Prostate gland (tissue), 2 donors: ENCODE data around the gene C1QTNF1. TPM values are rescaled to one million over a fixed set of nuclear protein-coding genes. Genes with fewer than 3 reads are reported as not detected.

Source experiments
- DNase-seq: peaks from one replicate; pipeline ENCODE4 v3.0.0-alpha.2; 2019; ENCODE audit warnings: low spot score
- H3K27ac ChIP-seq, 2 donors: fragments of 200-600 bp; sonication (generic); 2 replicates each; pipeline ENCODE4 v1.5.1; 2017 to 2019
- H3K27me3 ChIP-seq: fragments of 200-600 bp; sonication (generic); replicated peaks from 2 replicates; pipeline ENCODE4 v1.5.1; 2019; ENCODE audit not compliant: insufficient read depth
- H3K36me3 ChIP-seq, 2 donors: fragments of 200-600 bp; sonication (generic); 1 replicate in 1 of 2; 2 replicates in 1 of 2; pipeline versions ENCODE4 v1.5.1 to v1.8.1; 2017 to 2019
- H3K4me1 ChIP-seq: fragments of 200-600 bp; sonication (generic); replicated peaks from 2 replicates; pipeline ENCODE4 v1.5.1; 2019
- H3K4me3 ChIP-seq, 2 donors: fragments of 200-600 bp; sonication (generic); 2 replicates each; pipeline ENCODE4 v1.5.1; 2017 to 2019
- H3K9me3 ChIP-seq: fragments of 200-600 bp; sonication (generic); 2 replicates; pipeline ENCODE4 v1.5.1; 2017
- CTCF ChIP-seq, 4 experiments: fragments of 200-600 bp in 2 of 4; fragments of 450-650 bp in 2 of 4; sonication (generic) in 2 of 4; IDR thresholded peaks; 1 replicate in 3 of 4; 2 replicates in 1 of 4; pipeline ENCODE4 v1.5.1; 2016 to 2019; ENCODE audit warnings: antibody characterized with exemption in 4 of 4, mild to moderate bottlenecking in 2 of 4, moderate library complexity in 2 of 4
- POLR2A ChIP-seq: fragments of 450-650 bp; IDR thresholded peaks from one replicate; pipeline ENCODE4 v1.6.1; 2016; ENCODE audit warnings: antibody characterized with exemption, mild to moderate bottlenecking
- POLR2AphosphoS5 ChIP-seq: sonication (generic); formaldehyde crosslinking; IDR thresholded peaks from one replicate; pipeline ENCODE4 v1.6.1; 2017; ENCODE audit warnings: antibody characterized with exemption
- WGBS: methylation state at CpG from one replicate; pipeline ENCODE4 v1.1.5; 2018; 5-methylcytosine and 5-hydroxymethylcytosine counted together
- intact Hi-C: fragments of 100-400 bp; cut with DNase I; formaldehyde crosslinking; loops from one replicate; pipeline ENCODE4 v1.14.2; 2022
- total RNA-seq, 2 donors: library from RNA; depleted of rRNA; stranded (reverse); fragments of >200 nt; gene quantifications; one replicate each; pipeline ENCODE4 v1.1.0, GENCODE V29; 2016

C1QTNF1 gene
- total RNA-seq, 2 donors from 2014 or later, result 16.3 to 57.9 TPM

GRCh38 chr17:79047291-79047920 is 23.4 kb downstream of the C1QTNF1 start:
- no peaks in the 10 kb centered on the region for H3K4me1 ChIP-seq
- no peak for DNase-seq
- H3K9me3 ChIP-seq, result no peaks in the 10 kb centered on the region
- H3K27ac ChIP-seq, result no peak overlapping the region
- TF ChIP-seq POLR2A, result no peak
- no peak for TF ChIP-seq POLR2AphosphoS5
- TF ChIP-seq CTCF (IDR thresholded peaks at IDR 0.05), result no peak
- intact Hi-C loops, result loop anchor here (5.0 kb wide), 1 partner anchor 345 kb away; no protein-coding TSS in a partner anchor
- H3K27me3 ChIP-seq, result no peaks in the 10 kb centered on the region
- H3K36me3 ChIP-seq, result no peaks in the 10 kb centered on the region
- no peak overlapping the region for H3K4me3 ChIP-seq
- 78% methylated on average over 30 of the region's 30 CpGs for WGBS

GRCh38 chr17:79047923-79048825 is 24.2 kb downstream of the C1QTNF1 start:
- no peaks in the 10 kb centered on the region for H3K27me3 ChIP-seq
- H3K4me3 ChIP-seq, result no peak overlapping the region
- WGBS, result 86% methylated on average over 40 of the region's 41 CpGs
- intact Hi-C loops, result loop anchor here (5.0 kb wide), 1 partner anchor 344 kb away; no protein-coding TSS in a partner anchor
- no peak overlapping the region for H3K27ac ChIP-seq
- H3K36me3 ChIP-seq, result no peaks in the 10 kb centered on the region
- DNase-seq, result no peak
- no peak for TF ChIP-seq POLR2A
- no peaks in the 10 kb centered on the region for H3K4me1 ChIP-seq
- no peaks in the 10 kb centered on the region for H3K9me3 ChIP-seq

- Histone ChIP-seq H3K9me3 (no peaks in the 10 kb centered on the region), H3K27me3 (no peaks in the 10 kb centered on the region), H3K4me3 (no peak overlapping the region), H3K36me3 (no peaks in the 10 kb centered on the region), H3K4me1 (no peaks in the 10 kb centered on the region), H3K27ac (no peak overlapping the region)
- WGBS, result 86% methylated on average over 21 of the region's 21 CpGs
- TF ChIP-seq POLR2A (no peak), CTCF (IDR thresholded peaks at IDR 0.05) (no peak), POLR2AphosphoS5 (no peak)
- intact Hi-C loops, result loop anchor here (5.0 kb wide), 1 partner anchor 343 kb away; no protein-coding TSS in a partner anchor
- no peak for DNase-seq
Measured at GRCh38 chr17:79048826-79049755, 25.1 kb downstream of the C1QTNF1 start.

- no peak for DNase-seq
- Histone ChIP-seq H3K27me3 (no peaks in the 10 kb centered on the region), H3K36me3 (no peaks in the 10 kb centered on the region), H3K27ac (no peak overlapping the region), H3K4me3 (no peak overlapping the region), H3K9me3 (no peaks in the 10 kb centered on the region), H3K4me1 (no peaks in the 10 kb centered on the region)
- intact Hi-C loops, result loop anchor here (5.0 kb wide), 1 partner anchor 342 kb away; no protein-coding TSS in a partner anchor
- WGBS, result 92% methylated on average over 11 of the region's 11 CpGs
- TF ChIP-seq POLR2AphosphoS5, result no peak
- TF ChIP-seq POLR2A, result no peak
- TF ChIP-seq CTCF (IDR thresholded peaks at IDR 0.05), result no peak
Measured at GRCh38 chr17:79049821-79050220, 25.9 kb downstream of the C1QTNF1 start.
